ENCODE measurements around the gene GALNT11.

DNA sequence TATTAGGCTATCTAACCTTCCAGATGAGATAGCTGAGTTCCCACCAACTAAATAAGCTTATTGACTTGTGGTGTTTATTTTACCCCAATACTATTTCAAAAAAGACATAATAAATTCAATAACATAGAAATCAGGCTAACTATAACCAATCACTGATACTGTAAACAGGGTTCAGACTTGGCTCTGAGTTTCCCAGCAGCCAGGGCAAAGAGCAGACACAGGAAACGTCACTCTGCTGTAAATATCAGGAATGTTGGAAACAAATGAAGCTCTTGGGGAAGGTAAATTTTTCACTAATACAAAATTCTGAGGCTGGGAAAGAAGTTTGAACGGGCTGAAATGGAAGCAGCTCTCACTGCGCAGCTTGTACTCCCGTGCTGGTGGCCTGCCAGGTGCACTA is 114.6 kb downstream of the GALNT11 start:
- TF ChIP-seq, protein P1, sequence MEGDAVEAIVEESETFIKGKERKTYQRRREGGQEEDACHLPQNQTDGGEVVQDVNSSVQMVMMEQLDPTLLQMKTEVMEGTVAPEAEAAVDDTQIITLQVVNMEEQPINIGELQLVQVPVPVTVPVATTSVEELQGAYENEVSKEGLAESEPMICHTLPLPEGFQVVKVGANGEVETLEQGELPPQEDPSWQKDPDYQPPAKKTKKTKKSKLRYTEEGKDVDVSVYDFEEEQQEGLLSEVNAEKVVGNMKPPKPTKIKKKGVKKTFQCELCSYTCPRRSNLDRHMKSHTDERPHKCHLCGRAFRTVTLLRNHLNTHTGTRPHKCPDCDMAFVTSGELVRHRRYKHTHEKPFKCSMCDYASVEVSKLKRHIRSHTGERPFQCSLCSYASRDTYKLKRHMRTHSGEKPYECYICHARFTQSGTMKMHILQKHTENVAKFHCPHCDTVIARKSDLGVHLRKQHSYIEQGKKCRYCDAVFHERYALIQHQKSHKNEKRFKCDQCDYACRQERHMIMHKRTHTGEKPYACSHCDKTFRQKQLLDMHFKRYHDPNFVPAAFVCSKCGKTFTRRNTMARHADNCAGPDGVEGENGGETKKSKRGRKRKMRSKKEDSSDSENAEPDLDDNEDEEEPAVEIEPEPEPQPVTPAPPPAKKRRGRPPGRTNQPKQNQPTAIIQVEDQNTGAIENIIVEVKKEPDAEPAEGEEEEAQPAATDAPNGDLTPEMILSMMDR (IDR thresholded peaks at IDR 0.05; ENCODE audit: insufficient read depth, low read length), result no peak
- TF ChIP-seq GABPA (IDR thresholded peaks at IDR 0.05; ENCODE audit: low read depth), result no peak
- TF ChIP-seq, protein P2, sequence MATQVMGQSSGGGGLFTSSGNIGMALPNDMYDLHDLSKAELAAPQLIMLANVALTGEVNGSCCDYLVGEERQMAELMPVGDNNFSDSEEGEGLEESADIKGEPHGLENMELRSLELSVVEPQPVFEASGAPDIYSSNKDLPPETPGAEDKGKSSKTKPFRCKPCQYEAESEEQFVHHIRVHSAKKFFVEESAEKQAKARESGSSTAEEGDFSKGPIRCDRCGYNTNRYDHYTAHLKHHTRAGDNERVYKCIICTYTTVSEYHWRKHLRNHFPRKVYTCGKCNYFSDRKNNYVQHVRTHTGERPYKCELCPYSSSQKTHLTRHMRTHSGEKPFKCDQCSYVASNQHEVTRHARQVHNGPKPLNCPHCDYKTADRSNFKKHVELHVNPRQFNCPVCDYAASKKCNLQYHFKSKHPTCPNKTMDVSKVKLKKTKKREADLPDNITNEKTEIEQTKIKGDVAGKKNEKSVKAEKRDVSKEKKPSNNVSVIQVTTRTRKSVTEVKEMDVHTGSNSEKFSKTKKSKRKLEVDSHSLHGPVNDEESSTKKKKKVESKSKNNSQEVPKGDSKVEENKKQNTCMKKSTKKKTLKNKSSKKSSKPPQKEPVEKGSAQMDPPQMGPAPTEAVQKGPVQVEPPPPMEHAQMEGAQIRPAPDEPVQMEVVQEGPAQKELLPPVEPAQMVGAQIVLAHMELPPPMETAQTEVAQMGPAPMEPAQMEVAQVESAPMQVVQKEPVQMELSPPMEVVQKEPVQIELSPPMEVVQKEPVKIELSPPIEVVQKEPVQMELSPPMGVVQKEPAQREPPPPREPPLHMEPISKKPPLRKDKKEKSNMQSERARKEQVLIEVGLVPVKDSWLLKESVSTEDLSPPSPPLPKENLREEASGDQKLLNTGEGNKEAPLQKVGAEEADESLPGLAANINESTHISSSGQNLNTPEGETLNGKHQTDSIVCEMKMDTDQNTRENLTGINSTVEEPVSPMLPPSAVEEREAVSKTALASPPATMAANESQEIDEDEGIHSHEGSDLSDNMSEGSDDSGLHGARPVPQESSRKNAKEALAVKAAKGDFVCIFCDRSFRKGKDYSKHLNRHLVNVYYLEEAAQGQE (IDR thresholded peaks at IDR 0.05; ENCODE audit: insufficient replicate concordance, low read depth), result no peak
